HG02870 (cell line): ENCODE data around the gene ZBTB24.

Source experiments
- ATAC-seq: cut with Tn5 transposase; IDR thresholded peaks from one replicate; pipeline ENCODE4 v1.9.1; 2021; ENCODE audit warnings: mild to moderate bottlenecking, moderate library complexity; ENCODE audit not compliant: unreplicated experiment

The ZBTB24 gene

DNA sequence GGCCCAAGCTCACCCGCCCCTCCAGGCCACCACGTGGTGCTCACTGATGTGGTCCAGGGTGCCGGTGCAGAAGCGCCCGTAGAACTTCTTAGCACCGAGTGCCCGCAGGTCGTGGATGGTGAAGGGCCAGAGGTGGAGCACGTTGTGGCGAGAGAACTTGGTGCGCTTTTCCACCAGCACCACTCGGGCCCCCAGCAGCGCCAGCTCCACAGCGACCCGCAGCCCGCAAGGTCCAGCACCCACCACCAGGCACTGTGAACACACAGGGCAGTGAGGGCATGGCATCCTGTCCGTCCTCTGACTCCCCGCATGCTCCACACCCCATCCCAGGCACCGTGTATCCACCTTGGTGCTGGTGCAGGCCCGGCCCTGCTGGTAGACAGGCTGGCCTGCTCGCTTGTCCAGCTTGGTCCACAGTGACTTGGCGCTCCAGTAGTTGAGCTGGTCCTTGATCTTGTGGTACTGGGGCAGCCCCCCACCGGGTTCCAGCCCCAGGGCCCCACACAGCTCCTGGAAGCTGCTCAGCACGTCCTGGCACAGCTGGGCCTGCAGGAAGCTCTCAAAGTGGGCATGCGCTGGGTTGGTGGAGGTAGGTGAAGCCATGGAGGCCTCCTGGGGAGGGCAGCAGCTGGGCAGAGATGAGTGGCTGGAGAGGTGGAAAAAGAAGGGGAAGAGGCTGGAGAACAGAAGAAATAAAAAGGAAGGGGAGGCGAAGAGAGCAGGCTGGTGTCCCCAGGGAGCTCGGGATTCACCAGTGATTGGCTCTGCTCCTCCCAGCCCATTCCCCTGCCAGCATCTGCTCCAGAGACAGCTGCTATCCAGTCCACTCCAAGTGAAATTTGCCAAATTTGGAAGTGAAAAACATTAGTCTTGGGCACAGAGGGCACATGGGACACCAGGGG, 29.2 kb downstream of the ZBTB24 start:
- ATAC-seq, result no peak

DNA sequence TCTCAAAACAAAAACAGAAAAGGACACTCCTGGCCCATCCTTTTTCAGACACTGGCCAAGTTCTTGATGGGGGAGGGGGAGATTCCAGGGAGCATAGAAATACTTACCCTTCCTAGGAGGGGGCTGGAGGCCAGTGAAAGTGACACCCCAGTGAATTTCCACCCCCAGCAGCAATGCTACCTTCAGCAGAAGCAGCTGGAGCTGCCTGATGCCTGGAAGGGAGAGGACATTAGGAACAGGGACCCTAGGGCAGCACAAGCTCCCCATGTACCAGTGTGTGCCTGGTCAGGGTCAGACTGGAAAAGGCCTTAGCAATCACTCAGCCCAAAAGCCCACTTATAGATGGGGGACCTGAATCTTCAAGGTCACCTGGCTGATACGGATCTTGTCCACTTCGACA, 29.9 kb downstream of the ZBTB24 start:
- no peak for ATAC-seq

DNA sequence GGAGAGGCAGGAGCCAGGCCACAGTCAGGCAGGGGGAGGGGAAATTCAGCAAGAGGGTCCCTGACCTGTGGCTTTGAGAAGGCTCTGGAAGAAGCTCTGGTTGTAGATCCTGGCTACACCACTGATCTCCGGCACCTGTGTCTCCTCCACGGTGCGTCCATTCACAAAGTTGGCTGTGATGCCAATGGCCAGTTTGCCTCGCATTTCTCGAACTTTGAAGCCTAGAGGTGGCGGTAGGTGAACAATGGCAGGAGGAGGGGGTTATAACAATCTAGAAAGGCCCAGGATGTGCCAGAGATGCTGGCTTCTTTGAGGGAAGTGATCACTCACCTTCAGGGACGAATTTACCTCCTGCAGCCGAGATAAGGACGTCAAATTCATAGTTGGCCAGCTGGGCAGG, 30.8 kb downstream of the ZBTB24 start:
- no peak for ATAC-seq

DNA sequence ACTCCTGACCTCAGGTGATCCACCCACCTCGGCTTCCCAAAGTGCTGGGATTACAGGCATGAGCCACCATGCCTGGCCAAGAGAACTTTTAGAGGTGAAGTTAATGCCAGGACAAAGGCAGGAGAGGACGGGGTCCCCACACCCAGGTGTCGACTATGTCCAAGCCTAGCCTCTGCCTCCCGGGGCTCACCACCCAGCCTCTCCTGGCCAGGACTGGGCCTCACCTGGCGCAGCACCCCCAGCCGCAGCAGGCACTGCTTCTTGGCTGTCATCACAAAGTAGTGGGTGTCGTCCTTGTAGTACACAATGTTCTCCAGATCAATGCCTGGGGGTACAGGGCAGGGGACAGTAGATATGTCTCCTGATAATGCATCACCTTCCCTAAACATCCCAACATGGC, 31.6 kb downstream of the ZBTB24 start:
- no peak for ATAC-seq

DNA sequence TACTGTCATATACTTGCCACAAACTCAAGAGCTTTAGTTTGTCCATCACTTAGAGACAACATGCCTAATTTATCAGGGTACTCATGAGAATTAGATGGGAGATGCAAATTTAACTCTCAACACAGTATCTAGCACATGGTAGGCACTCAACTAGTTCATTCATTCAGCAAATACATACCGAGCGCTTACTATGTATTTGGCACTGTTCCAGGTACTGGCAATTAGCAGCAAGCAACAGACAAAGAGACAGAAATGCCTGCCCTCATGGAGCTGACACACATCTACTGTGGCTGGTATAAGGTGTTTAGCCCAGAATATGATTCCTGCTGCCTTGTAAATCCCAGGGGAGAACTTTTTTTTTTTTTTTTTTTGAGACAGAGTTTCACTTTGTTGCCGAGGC, 32.2 kb downstream of the ZBTB24 start:
- ATAC-seq, result no peak

DNA sequence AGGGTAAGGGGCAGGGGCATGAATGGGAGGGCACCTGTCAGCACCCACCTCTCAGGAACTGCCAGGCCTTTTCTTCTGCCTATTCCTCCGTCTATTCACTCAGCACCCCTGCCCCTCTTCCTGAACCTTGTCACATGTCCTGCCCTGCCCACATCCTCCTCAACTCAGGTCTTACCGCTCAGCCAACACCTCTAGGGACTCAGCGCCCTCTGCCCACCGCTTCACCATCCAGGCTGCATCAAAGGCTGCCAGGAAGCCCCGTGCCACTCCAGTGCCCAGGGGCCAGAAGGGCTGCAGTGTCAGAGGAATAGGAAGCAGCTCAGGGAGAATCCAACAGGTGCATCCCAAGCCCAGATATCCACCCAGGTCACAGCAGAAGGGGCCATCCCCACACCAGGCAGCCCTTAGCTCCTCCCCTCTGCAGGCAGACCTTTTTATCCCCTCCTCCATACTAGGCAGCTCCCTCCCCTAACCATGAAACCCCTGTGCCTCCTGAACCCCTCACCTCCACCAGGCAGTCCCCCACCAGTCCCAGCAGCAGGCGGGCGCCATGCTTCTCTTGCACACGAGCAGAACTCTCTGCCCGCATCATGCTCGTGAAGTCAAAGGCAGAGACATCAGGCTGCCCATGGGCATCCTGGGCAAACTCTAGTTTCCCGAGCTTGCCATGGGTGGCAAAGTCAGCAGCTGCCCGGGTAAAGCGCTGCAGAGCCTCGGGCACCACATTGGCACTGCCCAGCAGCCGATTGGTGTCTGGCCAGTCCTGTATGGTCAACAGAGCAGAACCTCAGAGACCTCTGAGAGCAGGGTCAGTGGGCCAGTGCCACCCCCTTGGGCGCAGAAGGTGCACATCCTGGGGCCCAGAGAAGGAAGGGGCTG, 33.0 kb downstream of the ZBTB24 start:
- ATAC-seq, result no peak

DNA sequence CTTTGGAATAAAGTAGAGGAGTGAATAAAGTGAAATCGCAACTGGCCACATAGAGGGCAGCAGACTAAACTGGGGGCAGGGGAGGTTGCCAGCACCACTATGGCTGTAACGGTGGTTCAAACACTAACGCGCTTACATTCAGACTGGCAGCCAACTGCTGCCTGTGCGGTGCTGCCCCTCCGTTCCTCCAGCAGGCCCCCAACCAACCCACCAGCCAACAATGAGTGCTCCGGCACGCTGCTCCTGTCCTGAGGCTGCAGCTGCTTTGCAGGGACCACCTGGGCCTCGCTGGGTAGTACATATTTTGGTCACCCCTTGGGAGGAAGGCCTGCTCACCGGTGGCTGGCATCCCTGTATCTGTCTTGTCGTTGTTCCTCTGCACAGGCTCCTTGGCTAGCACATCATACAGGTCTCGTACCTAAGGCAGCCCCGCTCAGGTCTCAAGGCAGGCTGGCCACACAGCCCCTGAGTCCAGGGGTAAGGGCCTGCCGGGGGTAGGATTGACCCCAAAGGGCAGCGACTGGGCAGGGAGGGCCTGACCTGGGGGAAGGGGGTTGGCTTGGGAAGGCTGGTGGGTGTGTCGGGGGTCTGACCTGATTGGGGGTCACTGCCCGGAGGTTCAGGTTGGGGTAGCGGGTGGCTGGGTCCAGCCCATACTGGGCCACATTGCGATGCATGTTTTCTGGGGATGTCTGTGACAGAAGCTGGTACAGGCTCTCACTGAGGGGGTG, 33.8 kb downstream of the ZBTB24 start:
- ATAC-seq, result no peak

DNA sequence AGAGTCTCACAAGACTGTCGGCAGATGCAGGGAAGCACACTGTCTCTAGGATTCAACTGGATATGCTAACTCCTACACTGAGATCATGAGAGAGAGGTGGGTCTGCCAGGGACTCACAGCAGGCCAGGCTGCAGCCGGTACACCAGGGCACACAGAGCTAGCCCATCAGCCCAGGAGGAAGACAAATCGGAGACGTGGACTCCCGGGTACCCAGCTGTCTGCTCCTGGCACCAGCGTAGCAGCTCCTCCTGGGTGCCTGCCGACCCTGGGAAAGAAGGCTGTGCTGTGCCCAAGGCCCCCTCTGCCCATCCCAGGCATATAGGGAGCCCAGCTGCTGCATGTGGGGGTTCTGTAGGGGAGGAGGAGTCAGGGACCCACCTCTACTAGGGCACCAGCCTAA, 34.4 kb downstream of the ZBTB24 start:
- no peak for ATAC-seq

DNA sequence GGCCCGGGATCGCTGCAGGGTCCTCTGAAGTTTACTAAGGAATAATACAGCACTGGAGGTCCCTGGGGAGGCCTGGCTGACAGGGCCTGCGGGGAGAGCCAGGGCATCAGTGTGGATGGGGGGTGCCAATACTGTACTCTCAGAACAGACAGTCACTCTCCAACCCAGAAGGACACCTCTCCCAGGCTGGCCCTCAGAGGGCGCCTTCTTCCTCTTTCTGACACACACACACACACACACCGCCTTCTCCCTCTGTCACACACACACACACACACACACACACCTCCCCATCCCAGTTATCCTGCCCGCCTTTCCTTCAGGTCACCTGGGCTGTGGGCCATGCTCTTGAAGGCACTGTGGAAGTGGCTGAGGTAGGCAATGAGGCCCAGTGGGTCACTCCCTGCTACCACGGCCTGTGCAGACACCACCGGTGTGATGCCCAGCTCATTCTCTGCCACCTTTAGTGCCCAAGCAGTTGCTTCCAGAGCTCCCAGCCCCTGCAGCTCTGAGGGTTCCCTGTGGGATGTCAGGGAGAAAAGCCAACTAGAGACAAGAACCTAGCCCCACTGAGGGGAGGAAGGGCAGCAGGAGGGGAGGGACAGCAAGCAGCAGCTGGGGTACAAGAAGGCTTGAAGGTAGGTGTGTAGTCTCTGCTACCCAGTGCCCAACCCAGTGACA, 35.0 kb downstream of the ZBTB24 start:
- no peak for ATAC-seq

DNA sequence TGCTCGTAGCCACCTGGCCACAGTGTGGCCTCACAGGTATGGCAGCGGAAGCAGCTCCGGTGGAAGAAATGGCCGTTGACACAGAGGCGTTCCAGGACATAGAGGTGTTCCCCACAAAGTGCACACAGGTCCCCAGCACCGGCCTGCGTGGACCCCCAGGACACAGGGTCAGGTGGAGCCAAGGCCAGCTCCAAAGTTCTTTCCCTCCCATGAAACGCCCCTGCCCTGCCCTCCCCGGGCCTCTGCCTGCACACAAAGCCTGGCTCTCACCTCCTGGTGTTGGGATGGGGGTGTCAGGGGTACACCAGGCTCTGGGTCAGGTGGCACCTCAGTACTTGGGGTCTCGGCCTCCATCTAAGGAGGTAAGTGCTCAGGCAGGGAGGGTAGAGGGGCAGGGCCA, 35.9 kb downstream of the ZBTB24 start:
- ATAC-seq, result no peak

DNA sequence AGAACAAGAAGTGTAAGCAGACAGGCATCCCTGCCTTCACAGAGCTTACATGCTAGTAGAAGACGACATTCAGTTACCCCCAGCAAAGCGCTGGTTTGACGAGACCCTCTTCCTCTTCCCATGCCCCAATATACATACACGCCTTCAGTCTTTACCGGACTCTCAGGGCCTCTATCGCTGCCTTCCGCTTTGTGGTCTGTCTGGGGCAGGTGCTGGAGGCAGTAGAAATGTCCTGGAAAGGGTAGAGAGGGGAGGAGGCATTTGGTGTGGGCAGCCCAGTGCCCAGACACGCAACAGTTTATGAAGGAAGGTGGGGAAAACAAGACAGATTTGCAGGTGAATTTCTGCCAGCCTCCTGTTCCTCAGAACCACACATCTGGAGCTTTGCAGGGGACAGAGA, 36.5 kb downstream of the ZBTB24 start:
- no peak for ATAC-seq

DNA sequence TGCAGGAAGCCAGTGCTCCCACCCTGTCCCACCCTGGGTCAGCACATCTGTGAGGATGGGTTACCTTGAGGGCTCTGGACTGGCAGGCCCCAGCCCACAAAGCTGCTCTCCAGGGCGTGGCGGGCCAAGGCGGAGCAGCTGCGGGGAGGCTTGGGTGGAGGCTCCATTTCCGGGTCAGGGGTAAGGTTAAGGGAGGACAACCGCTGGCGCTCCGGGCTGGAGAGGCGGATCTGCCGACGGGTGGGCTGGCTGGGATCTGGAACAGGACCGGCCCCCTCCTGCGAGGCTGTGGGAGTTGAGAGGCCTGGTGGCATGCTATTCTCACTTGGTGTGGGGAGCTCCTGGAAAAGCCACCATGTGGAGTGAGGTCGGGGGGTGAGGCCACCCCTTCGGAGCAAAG, 36.9 kb downstream of the ZBTB24 start:
- ATAC-seq, result no peak

DNA sequence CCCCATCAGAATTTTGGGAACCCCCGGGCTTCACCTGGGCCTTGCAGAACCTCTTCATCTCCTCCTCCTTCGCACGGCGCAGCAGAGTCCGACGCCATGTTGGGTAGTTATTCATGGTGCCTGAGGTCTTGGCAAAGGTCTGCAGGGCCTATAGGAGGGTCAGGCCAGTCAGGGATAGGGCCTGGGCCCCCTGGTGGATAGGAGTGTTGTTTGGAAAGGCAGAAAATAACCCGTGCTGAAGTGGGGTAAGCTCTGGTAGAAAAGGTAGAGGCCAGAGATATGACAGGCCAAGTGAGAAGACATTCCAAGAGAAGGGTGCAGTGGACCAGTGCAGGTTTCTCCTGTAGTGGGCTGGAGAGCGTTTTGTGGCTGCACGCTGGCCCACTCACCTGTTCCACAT, 37.6 kb downstream of the ZBTB24 start:
- ATAC-seq, result no peak

DNA sequence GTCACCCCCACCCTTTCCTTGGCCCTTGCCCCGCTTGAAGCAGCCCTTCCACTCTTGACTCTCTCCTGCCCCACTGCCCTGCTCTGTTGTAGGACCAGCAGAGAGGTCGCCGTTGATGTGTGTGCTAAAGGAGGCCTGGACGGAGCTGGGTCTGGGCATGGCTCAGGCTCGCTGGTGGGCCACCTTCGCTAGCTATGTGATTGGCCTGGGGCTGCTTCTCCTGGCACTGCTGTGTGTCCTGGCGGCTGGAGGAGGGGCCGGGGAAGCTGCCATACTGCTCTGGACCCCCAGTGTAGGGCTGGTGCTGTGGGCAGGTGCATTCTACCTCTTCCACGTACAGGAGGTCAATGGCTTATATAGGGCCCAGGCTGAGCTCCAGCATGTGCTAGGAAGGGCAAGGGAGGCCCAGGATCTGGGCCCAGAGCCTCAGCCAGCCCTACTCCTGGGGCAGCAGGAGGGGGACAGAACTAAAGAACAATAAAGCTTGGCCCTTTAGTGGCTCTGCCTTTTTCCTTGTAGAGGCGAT, 39.5 kb downstream of the ZBTB24 start:
- ATAC-seq, result no peak

DNA sequence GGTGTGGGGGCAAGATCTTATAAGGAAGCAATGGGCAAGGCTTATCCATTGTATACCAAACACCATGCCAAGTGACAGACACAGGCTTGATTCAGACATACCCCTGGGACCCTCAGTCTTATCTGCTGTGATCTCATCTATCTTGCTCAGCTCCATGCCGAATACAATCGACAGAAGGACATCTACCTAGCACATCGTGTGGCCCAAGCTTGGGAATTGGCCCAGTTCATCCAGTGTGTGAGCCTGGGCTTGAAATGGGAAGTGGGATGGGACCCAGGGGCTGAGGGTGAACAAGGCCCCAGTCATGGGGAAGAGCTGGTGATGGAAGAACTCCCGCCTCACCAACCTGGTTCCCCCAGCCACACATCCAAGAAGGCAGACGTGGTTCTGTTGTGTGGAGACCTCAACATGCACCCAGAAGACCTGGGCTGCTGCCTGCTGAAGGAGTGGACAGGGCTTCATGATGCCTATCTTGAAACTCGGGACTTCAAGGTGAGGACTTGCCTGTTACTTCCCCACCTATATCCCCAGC, 40.6 kb downstream of the ZBTB24 start:
- no peak for ATAC-seq

DNA sequence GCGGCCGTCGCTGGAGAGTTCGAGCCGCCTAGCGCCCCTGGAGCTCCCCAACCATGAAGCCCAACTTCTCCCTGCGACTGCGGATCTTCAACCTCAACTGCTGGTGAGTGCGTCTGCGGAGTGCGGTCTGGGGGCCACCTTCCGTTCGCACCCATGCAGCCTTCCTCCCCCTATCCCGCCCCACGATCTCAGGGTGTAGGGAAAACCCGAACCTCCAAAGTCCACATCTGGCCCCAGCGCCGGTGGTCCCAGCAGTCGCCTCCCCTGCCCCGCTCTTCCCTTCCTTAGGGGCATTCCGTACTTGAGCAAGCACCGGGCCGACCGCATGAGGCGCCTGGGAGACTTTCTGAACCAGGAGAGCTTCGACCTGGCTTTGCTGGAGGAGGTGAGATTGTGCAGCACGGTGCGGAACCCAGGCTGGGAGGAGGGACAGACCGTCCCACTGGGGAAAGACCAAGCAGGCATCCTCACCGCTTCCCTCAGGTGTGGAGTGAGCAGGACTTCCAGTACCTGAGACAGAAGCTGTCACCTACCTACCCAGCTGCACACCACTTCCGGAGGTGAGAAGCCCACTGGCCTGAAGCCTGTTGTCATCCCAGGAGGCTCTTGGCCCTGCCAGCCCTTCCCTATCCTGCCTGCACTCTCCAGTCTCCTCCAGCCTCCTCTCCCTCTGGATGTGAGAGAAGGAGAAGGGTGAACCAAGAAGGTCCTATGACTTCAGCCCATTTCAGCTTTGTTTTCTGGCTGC, 41.8 kb downstream of the ZBTB24 start:
- ATAC-seq, result peak; percentile 15

DNA sequence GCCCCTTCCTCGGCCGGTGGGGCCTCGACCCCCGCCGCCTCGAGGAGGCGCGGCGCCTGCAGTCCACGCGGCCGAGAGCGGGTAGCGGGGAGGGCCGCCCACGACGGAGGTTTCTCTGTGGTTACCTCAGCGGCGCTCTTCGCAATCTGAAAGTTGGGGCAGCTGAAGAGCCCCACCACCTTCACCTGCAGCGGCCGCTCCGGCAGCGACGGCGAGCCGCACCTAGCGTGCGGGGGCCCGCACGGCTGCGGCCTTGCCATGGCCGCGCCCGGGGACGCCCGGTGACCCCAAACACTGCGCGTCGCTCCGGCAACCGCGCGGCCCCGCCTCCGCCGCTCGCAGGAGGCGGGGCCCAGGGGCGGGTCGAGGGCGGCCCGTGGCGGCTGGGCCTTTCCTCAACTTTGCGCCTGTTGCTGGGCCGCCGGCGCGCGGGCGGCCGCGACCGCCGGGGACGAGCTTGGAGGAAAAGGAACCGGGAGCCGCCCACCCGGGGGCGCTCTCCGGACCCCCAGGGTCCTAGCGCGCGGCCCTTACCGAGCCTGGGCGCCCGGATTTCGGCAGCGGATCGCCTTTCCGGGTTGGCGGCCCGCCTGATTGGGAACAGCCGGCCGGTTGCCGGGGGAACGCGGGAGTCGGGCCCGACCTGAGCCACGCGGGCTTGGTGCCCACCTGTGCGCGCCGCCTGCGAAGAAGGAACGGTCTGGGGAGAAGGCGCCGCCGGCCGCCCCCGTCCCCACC, 42.5 kb downstream of the ZBTB24 start, which contains the start of the genes PPIL6 and SMPD2:
Gene PPIL6 (minus strand): TSS at position 298 of the 738 bp plus-strand sequence. CDS start 38 bp downstream, at position 260.
Gene SMPD2 (plus strand): TSS at position 394 of the 738 bp plus-strand sequence. CDS start 398 bp downstream, outside the sequence.
- ATAC-seq, result peak; percentile 85

DNA sequence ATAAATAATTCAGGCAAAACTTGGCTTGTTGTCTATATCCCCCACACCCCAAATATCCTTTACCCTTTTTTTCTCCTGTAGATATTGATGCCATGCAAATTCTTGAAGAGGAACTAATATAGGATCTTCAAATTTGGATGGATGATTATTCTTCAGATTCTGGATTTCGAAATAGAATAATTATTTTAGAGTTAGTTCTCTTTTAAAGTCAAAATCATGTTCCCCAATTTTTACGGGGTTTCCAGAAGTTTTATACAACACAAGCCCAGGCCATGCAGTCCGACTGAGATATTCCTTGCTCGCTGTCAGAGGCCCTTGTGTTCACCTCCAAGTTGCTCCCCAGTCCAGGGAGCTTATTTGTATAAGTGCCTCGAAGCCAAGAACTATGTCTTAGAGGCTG, 47.0 kb downstream of the ZBTB24 start:
- no peak for ATAC-seq

DNA sequence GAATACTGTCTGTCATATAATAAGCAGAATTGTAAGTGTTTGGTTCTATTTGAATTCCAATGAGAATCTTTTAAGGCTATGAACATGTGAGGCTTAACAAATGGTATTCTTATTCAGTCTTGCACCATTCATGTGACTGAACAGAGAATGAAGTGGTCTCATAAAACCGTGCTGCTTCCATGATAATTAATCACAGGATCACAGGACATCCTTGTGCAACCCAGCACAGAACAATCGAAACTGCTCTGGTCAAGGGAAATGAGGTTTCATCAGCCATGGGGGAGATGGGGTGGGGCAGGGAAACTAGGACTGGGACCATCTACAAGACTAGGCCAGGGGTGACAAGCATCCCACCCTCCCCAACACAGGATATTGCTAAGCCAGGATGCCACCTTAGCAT, 48.6 kb downstream of the ZBTB24 start:
- no peak for ATAC-seq
